Measurements from ENCODE around the gene DAB2IP. TPM values are rescaled to one million over a fixed set of nuclear protein-coding genes. Genes with fewer than 3 reads are reported as not detected.

DAB2IP gene
- total and polyA plus RNA-seq, 2 of the 4 experiments (the other 2 are of a cell fraction): 5.6 to 17.2 TPM

GRCh38 chr9:121652021-121652837 lies 795 bp downstream of the DAB2IP start:
- dilution Hi-C loops (cut with HindIII; ENCODE audit: low sequenced_read_pairs, unreplicated experiment): no loop called here
- peak overlapping the region; percentile 60 for H2AFZ ChIP-seq (replicated peaks; ENCODE audit: low read length, poor library complexity)
- no peak overlapping the region for H3K56ac ChIP-seq (ENCODE audit: extremely low read depth, insufficient read depth, low read length)
- H3K18ac ChIP-seq (ENCODE audit: low read depth, low read length): no peak overlapping the region; the same call in 1 of the 2 replicates
- H3K14ac ChIP-seq (replicated peaks; ENCODE audit: low read depth, low read length): peak overlapping the region; percentile 78
- intact Hi-C loops (cut with micrococcal nuclease): loop anchor here (5.0 kb wide), 1 partner anchor 215 kb away; no protein-coding TSS in a partner anchor
- H4K91ac ChIP-seq (ENCODE audit: insufficient read depth, low read depth, low read length): no peak overlapping the region
- peak overlapping the region; percentile 44 for H3K23ac ChIP-seq (ENCODE audit: low read depth, low read length)
- peak overlapping the region; percentile 34 for H3K4me3 ChIP-seq (ENCODE audit: insufficient read depth, low read depth, low read length)
- H3K9me3 ChIP-seq (ENCODE audit: control insufficient read depth, insufficient read depth, low read length): no peaks in the 10 kb centered on the region
- POLR2A ChIA-PET (ENCODE audit: unreplicated experiment): no interaction called here
- H3K9ac ChIP-seq (ENCODE audit: low read depth, low read length): peak overlapping the region; percentile 40
- peaks cover 3% of the 10 kb centered on the region; the same call in 1 of the 2 replicates for H3K36me3 ChIP-seq (ENCODE audit: control insufficient read depth, insufficient read depth, low read length)
- WGBS, 2 experiments (ENCODE audit: extremely low coverage in 2 of 2, insufficient read length in 1 of 2): 7% methylated on average over 3 of the region's 29 CpGs; no CpG with 5 or more reads in 1 of the 2 experiments
- 0 out of 2 replicates have a peak overlapping the region, but pooled peaks have one; percentile 20 for H2BK20ac ChIP-seq (ENCODE audit: low read depth, low read length)
- TF ChIP-seq BHLHE40 (IDR thresholded peaks at IDR 0.05; ENCODE audit: low read depth, low read length): no peak
- TF ChIP-seq NFE2L2 (IDR thresholded peaks at IDR 0.05; ENCODE audit: low read depth, low read length): no peak
- TF ChIP-seq CTCF (conservative IDR thresholded peaks at IDR 0.05; ENCODE audit: low read depth, low read length): no peak
- TF ChIP-seq SMC3 (IDR thresholded peaks at IDR 0.05; ENCODE audit: low read depth, low read length): no peak
- no peak for TF ChIP-seq USF2 (IDR thresholded peaks at IDR 0.05; ENCODE audit: low read depth, low read length)
- no peak for TF ChIP-seq MAFK (IDR thresholded peaks at IDR 0.05; ENCODE audit: low read depth, low read length)
- peaks cover 25% of the 10 kb centered on the region for H4K20me1 ChIP-seq (ENCODE audit: insufficient read depth, low read length)
- CTCF ChIA-PET: no interaction called here
- H3K4ac ChIP-seq (ENCODE audit: low read depth, low read length): peak overlapping the region; percentile 47; the same call in 1 of the 2 replicates
- peaks cover 9% of the 10 kb centered on the region; the same call in 1 of the 2 replicates for H3K4me1 ChIP-seq (ENCODE audit: control insufficient read depth, insufficient read depth, low read length)
- DNase-seq (no peak), ATAC-seq (ENCODE audit: low read depth) (peak; percentile 19; the same call in 1 of the 2 replicates)
- peaks cover 13% of the 10 kb centered on the region for H3K27me3 ChIP-seq (ENCODE audit: control insufficient read depth, insufficient read depth, low read length)
- no peak overlapping the region for H2AK5ac ChIP-seq (ENCODE audit: low read depth, low read length)
- no peak overlapping the region for H4K5ac ChIP-seq (ENCODE audit: low read depth, low read length)
- peaks cover 0 to 14% of the 10 kb centered on the region in 2 experiments; a peak in 1 of 4 replicates for H3K79me1 ChIP-seq (ENCODE audit: low read depth in 1 of 2, low read length in 2 of 2)
- no peak overlapping the region; the same call in 1 of the 2 replicates for H2BK120ac ChIP-seq (ENCODE audit: low read depth, low read length)
- peaks cover 3% of the 10 kb centered on the region for H3K9me1 ChIP-seq (ENCODE audit: insufficient read depth, low read length)
- H3K27ac ChIP-seq (ENCODE audit: insufficient read depth, low read length): no peak overlapping the region; the same call in 1 of the 2 replicates
- H2AK9ac ChIP-seq (replicated peaks; ENCODE audit: low read depth, low read length, poor library complexity): peak overlapping the region; percentile 42
- no peak overlapping the region for H2BK15ac ChIP-seq (ENCODE audit: low read depth, low read length)
- peak overlapping the region; percentile 78 for H3K4me2 ChIP-seq (ENCODE audit: low read depth, low read length)
- BruUV-seq (replicated peaks): no TSS peak
- no peak overlapping the region for H2BK5ac ChIP-seq (ENCODE audit: low read depth, low read length, poor library complexity, severe bottlenecking)
- H4K8ac ChIP-seq (ENCODE audit: low read depth in 2 of 2, low read length in 2 of 2): peak overlapping the region in 1 of 2 experiments; percentile 23; a peak in 1 of 4 replicates
- in situ Hi-C loops (cut with MboI; ENCODE audit: low sequenced_read_pairs): no loop called here
